Endothelial cell (in vitro differentiated cells): ENCODE results near the gene GAS7. TPM values are rescaled to one million over a fixed set of nuclear protein-coding genes. Genes with fewer than 3 reads are reported as not detected.
A peak's percentile ranks its signal among the peaks of the same experiment; 100 is the strongest.

Source experiments
- DNase-seq: peaks from one replicate; pipeline ENCODE4 v3.0.0; 2021; ENCODE audit warnings: low spot score
- H3K27ac Mint-ChIP-seq: one replicate; pipeline ENCODE4 v1.8.0; 2021; ENCODE audit warnings: mixed read lengths, inconsistent platforms; ENCODE audit not compliant: unreplicated experiment
- H3K27me3 Mint-ChIP-seq: one replicate; pipeline ENCODE4 v1.8.0; 2021; ENCODE audit warnings: mild to moderate bottlenecking, moderate library complexity, mixed read lengths, inconsistent platforms; ENCODE audit not compliant: unreplicated experiment
- H3K36me3 Mint-ChIP-seq: one replicate; pipeline ENCODE4 v1.8.0; 2021; ENCODE audit warnings: mild to moderate bottlenecking, low read depth, mixed read lengths, inconsistent platforms; ENCODE audit not compliant: unreplicated experiment
- H3K4me1 Mint-ChIP-seq: one replicate; pipeline ENCODE4 v1.8.0; 2021; ENCODE audit warnings: mild to moderate bottlenecking, mixed read lengths, inconsistent platforms; ENCODE audit not compliant: unreplicated experiment
- H3K4me3 Mint-ChIP-seq: one replicate; pipeline ENCODE4 v1.8.0; 2021; ENCODE audit warnings: mild to moderate bottlenecking, mixed read lengths, inconsistent platforms; ENCODE audit not compliant: unreplicated experiment
- H3K9me3 Mint-ChIP-seq: one replicate; pipeline ENCODE4 v1.8.0; 2021; ENCODE audit warnings: mixed read lengths, inconsistent platforms; ENCODE audit not compliant: unreplicated experiment
- CTCF ChIP-seq: fragments of 200-600 bp; sonication (generic); IDR thresholded peaks from one replicate; pipeline ENCODE4 v1.5.0; 2021; ENCODE audit warnings: antibody characterized with exemption; ENCODE audit not compliant: unreplicated experiment
- total RNA-seq: library from RNA; stranded (reverse); fragmentation: NEBNext Ultra II Directional; extraction: Animal tissue kit (Norgen Biotek cat#: 25700); gene quantifications from one replicate; pipeline ENCODE4 v1.2.1, GENCODE V29; 2021; ENCODE audit not compliant: unreplicated experiment

The GAS7 gene
- total RNA-seq, 1 donor from 2014 or later: 7.0 TPM

- Mint-ChIP-seq H3K4me1 (peaks cover 20% of the 10 kb centered on the region), H3K36me3 (no peaks in the 10 kb centered on the region), H3K9me3 (no peaks in the 10 kb centered on the region), H3K27me3 (peaks cover 7% of the 10 kb centered on the region), H3K4me3 (no peak overlapping the region), H3K27ac (peak overlapping the region; percentile 52)
- TF ChIP-seq CTCF: no peak
- DNase-seq: no peak
Observed at GRCh38 chr17:10125531-10126275, 72.7 kb downstream of the GAS7 start.

GRCh38 chr17:10123093-10123492, 75.3 kb downstream of the GAS7 start:
- no peaks in the 10 kb centered on the region for H3K9me3 Mint-ChIP-seq
- H3K27ac Mint-ChIP-seq: no peak overlapping the region
- H3K4me1 Mint-ChIP-seq: peaks cover 22% of the 10 kb centered on the region
- no peak overlapping the region for H3K4me3 Mint-ChIP-seq
- DNase-seq: no peak
- peaks cover 7% of the 10 kb centered on the region for H3K27me3 Mint-ChIP-seq
- H3K36me3 Mint-ChIP-seq: no peaks in the 10 kb centered on the region
- TF ChIP-seq CTCF: no peak

GRCh38 chr17:10121971-10122707, 76.3 kb downstream of the GAS7 start:
- no peak for TF ChIP-seq CTCF
- Mint-ChIP-seq H3K36me3 (no peaks in the 10 kb centered on the region), H3K9me3 (no peaks in the 10 kb centered on the region), H3K27ac (peak overlapping the region; percentile 24), H3K4me3 (no peak overlapping the region), H3K27me3 (peaks cover 11% of the 10 kb centered on the region), H3K4me1 (peaks cover 17% of the 10 kb centered on the region)
- DNase-seq: no peak

GRCh38 chr17:10120749-10121148, 77.7 kb downstream of the GAS7 start:
- Mint-ChIP-seq H3K9me3 (no peaks in the 10 kb centered on the region), H3K27me3 (peaks cover 6% of the 10 kb centered on the region), H3K27ac (no peak overlapping the region), H3K4me1 (peaks cover 3% of the 10 kb centered on the region), H3K4me3 (no peak overlapping the region), H3K36me3 (no peaks in the 10 kb centered on the region)
- DNase-seq: no peak
- TF ChIP-seq CTCF: no peak

- Mint-ChIP-seq H3K27ac (no peak overlapping the region), H3K36me3 (no peaks in the 10 kb centered on the region), H3K4me1 (peaks cover 2% of the 10 kb centered on the region), H3K4me3 (no peak overlapping the region), H3K27me3 (peaks cover 6% of the 10 kb centered on the region), H3K9me3 (no peaks in the 10 kb centered on the region)
- DNase-seq: no peak
- no peak for TF ChIP-seq CTCF
Observed at GRCh38 chr17:10120109-10120485, 78.3 kb downstream of the GAS7 start.
